Panc1 (cell line): ENCODE results near the gene PPP1R9B. TPM values are rescaled to one million over a fixed set of nuclear protein-coding genes. Genes with fewer than 3 reads are reported as not detected.

Experiments used
- ATAC-seq: fragments of 200-7000 bp; cut with Tn5 transposase; 2 replicates; pipeline ENCODE4 v1.9.1; 2020; ENCODE audit warnings: mild to moderate bottlenecking, moderate library complexity
- BruUV-seq: library from RNA; stranded (reverse); fragments of 400-500 nt; replicated peaks from 2 replicates; lab custom pipeline; 2021; lab: Mats Ljungman, UMichigan
- CTCF ChIA-PET: fragments of 300-600 bp; sonication (Branson Sonifier 250); formaldehyde crosslinking; loops from one replicate; lab custom pipeline; 2022; ENCODE audit warnings: antibody characterized with exemption; lab: Charles Lee
- POLR2A ChIA-PET: fragments of 300-600 bp; sonication (Branson Sonifier 250); formaldehyde crosslinking; loops from one replicate; lab custom pipeline; 2022; ENCODE audit warnings: antibody characterized with exemption; lab: Charles Lee
- DNase-seq: peaks from one replicate; pipeline ENCODE4 v3.0.0-alpha.2; 2010; ENCODE audit warnings: low read depth, low spot score
- H3K27ac ChIP-seq: 2 replicates; pipeline ENCODE4 v1.5.1; 2011; ENCODE audit warnings: mild to moderate bottlenecking, low read length, inconsistent platforms
- H3K27me3 ChIP-seq: fragments of 200-500 bp; sonication (Bioruptor generic); 2 replicates; pipeline ENCODE4 v1.6.0; 2014; ENCODE audit warnings: low read length, inconsistent platforms; ENCODE audit not compliant: control insufficient read depth, insufficient read depth
- H3K36me3 ChIP-seq: fragments of 200-500 bp; sonication (Bioruptor generic); 2 replicates; pipeline ENCODE4 v1.5.1; 2014; ENCODE audit warnings: inconsistent platforms, mild to moderate bottlenecking, low read length, moderate library complexity; ENCODE audit not compliant: control insufficient read depth, insufficient read depth
- H3K4me1 ChIP-seq: 2 replicates; pipeline ENCODE4 v1.5.1; 2011; ENCODE audit warnings: inconsistent platforms, mild to moderate bottlenecking, low read length, moderate library complexity; ENCODE audit not compliant: control insufficient read depth, insufficient read depth
- H3K4me3 ChIP-seq, 2 experiments: 2 replicates each; pipeline ENCODE4 v1.5.1; 2011 to 2012; ENCODE audit warnings: low read depth in 2 of 2, low read length in 2 of 2, mild to moderate bottlenecking in 2 of 2, inconsistent platforms in 1 of 2, moderate library complexity in 1 of 2
- H3K9me3 ChIP-seq: fragments of 200-500 bp; sonication (Bioruptor generic); 2 replicates; pipeline ENCODE4 v1.5.1; 2014; ENCODE audit warnings: low read depth, mild to moderate bottlenecking, inconsistent platforms, low read length, moderate library complexity; ENCODE audit not compliant: control insufficient read depth, insufficient read depth
- POLR2AphosphoS5 ChIP-seq: IDR thresholded peaks from 2 replicates; pipeline ENCODE4 v1.6.1; 2012; ENCODE audit warnings: mild to moderate bottlenecking, low read depth, low read length, moderate library complexity
- SIN3A ChIP-seq: IDR thresholded peaks from 2 replicates; pipeline ENCODE4 v1.6.1; 2012; ENCODE audit warnings: low read depth, mild to moderate bottlenecking, low read length, moderate library complexity, borderline replicate concordance; ENCODE audit not compliant: insufficient read depth
- TCF7L2 ChIP-seq: IDR thresholded peaks from 2 replicates; pipeline ENCODE4 v1.6.1; 2011; ENCODE audit warnings: mild to moderate bottlenecking, low read depth, low read length, inconsistent platforms
- in situ Hi-C: cut with HindIII; loops from 2 replicates; pipeline ENCODE4 v1.10.0; 2016; ENCODE audit warnings: low sequenced_read_pairs, low pct_unique_long_range_greater_than_20kb
- intact Hi-C: fragments of 100-400 bp; cut with micrococcal nuclease; formaldehyde crosslinking; loops from one replicate; pipeline ENCODE4 v1.10.0; 2022; ENCODE audit not compliant: unreplicated experiment
- total RNA-seq: library from RNA; stranded (reverse); gene quantifications from one replicate; pipeline ENCODE4 v1.2.1, GENCODE V29; 2021; ENCODE audit not compliant: unreplicated experiment
- TF ChIP-seq, protein P1 (sequence below): fragments of 450-650 bp; IDR thresholded peaks from 2 replicates; pipeline ENCODE4 v1.5.1; 2017; ENCODE audit warnings: mild to moderate bottlenecking
- TF ChIP-seq, protein P2 (sequence below), 2 experiments: IDR thresholded peaks; 2 replicates each; pipeline ENCODE4 v1.6.1; 2011 to 2012; ENCODE audit warnings: low read depth in 2 of 2, control low read depth in 1 of 2, low read length in 1 of 2, mild to moderate bottlenecking in 1 of 2, moderate library complexity in 1 of 2; ENCODE audit not compliant: insufficient read depth in 1 of 2

PPP1R9B gene
- total RNA-seq, 1 experiment from 2014 or later: 114 TPM

DNA sequence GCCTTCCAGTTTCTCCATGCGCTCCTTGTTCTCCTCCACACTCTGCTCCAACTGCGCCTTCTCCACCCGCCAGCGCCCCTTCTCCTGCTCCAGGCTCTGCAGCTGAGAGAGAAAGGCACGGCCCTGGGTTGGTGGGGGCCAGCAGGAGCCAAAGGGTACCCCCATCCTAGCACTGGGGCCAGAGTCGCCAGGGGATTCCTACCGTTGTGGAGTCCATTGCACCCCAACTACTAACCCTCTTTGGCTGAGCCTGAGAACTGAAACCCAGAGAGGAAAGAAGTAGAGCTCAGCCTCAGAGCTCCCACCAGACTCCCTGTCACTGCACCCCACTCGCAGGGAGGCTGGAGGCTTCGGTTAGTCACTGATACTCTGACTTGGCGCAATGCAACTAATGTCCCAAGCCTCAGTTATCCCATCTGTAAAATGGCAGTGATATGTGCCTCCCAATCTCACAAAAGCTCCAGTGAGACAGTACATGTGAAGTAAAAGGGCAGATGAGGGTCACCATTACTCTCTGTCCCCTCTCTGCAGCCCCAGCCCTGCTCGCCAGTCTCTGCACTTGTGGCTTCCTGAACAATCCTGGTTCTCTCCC lies 14.3 kb downstream of the PPP1R9B start:
- peaks cover 21% of the 10 kb centered on the region for H3K36me3 ChIP-seq
- no TSS peak for BruUV-seq
- CTCF ChIA-PET: no interaction called here

DNA sequence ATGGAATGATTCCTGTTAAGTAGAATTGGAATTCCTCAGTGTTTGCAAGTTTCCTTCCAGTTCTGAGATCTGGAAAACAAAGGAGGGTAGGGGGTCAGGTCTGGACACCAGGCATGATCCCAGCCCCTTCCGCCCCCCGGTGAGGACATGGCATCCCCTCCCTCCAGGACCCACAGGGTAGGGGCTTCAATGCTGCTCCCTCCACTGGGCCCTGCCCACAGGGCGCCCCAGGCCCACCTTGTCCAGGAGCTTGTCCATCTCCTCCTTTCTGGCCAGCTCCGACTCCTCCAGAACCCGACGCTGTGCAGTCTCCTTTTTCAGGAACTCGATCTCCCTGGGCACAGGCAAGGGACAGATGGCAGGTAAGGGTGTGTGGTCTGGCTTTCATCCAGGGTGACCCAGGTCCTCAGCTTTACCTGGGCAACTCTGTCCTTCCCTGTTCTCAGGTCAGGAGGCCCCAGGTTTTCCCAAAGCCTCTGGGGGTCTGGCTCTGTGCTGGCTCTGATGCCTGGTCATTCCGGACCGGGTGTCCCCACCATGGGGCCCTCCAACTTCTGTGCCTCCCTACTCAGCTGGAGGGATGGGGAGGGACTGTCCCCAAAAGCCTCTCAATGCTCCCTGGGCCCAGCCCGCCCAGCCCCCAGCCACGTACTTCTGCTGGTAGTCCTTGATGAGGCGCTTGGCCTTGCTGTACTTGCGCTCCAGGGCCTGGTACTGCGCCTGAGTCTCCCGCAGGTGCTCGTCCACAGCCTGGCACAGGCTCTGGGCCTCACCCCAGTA lies 15.0 kb downstream of the PPP1R9B start:
- in situ Hi-C loops (no loop called here), intact Hi-C loops (no loop called here)
- ChIA-PET POLR2A (no interaction called here), CTCF (interaction anchor here (0.6 kb wide), 1 partner anchor 43 kb away, joined by 5 read pairs; no protein-coding TSS in a partner anchor)
- Histone ChIP-seq H3K9me3 (no peaks in the 10 kb centered on the region), H3K36me3 (peaks cover 18% of the 10 kb centered on the region), H3K4me3 (no peak overlapping the region), H3K4me1 (peaks cover 23% of the 10 kb centered on the region), H3K27me3 (no peaks in the 10 kb centered on the region), H3K27ac (no peak overlapping the region)
- BruUV-seq: no TSS peak
- ATAC-seq (no peak), DNase-seq (no peak)
- TF ChIP-seq SIN3A (no peak), TCF7L2 (no peak)
- TF ChIP-seq, protein P1, sequence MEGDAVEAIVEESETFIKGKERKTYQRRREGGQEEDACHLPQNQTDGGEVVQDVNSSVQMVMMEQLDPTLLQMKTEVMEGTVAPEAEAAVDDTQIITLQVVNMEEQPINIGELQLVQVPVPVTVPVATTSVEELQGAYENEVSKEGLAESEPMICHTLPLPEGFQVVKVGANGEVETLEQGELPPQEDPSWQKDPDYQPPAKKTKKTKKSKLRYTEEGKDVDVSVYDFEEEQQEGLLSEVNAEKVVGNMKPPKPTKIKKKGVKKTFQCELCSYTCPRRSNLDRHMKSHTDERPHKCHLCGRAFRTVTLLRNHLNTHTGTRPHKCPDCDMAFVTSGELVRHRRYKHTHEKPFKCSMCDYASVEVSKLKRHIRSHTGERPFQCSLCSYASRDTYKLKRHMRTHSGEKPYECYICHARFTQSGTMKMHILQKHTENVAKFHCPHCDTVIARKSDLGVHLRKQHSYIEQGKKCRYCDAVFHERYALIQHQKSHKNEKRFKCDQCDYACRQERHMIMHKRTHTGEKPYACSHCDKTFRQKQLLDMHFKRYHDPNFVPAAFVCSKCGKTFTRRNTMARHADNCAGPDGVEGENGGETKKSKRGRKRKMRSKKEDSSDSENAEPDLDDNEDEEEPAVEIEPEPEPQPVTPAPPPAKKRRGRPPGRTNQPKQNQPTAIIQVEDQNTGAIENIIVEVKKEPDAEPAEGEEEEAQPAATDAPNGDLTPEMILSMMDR: no peak
- TF ChIP-seq, protein P2, sequence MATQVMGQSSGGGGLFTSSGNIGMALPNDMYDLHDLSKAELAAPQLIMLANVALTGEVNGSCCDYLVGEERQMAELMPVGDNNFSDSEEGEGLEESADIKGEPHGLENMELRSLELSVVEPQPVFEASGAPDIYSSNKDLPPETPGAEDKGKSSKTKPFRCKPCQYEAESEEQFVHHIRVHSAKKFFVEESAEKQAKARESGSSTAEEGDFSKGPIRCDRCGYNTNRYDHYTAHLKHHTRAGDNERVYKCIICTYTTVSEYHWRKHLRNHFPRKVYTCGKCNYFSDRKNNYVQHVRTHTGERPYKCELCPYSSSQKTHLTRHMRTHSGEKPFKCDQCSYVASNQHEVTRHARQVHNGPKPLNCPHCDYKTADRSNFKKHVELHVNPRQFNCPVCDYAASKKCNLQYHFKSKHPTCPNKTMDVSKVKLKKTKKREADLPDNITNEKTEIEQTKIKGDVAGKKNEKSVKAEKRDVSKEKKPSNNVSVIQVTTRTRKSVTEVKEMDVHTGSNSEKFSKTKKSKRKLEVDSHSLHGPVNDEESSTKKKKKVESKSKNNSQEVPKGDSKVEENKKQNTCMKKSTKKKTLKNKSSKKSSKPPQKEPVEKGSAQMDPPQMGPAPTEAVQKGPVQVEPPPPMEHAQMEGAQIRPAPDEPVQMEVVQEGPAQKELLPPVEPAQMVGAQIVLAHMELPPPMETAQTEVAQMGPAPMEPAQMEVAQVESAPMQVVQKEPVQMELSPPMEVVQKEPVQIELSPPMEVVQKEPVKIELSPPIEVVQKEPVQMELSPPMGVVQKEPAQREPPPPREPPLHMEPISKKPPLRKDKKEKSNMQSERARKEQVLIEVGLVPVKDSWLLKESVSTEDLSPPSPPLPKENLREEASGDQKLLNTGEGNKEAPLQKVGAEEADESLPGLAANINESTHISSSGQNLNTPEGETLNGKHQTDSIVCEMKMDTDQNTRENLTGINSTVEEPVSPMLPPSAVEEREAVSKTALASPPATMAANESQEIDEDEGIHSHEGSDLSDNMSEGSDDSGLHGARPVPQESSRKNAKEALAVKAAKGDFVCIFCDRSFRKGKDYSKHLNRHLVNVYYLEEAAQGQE (IDR thresholded peaks at IDR 0.05; ENCODE audit: insufficient read depth in 1 of 2, low read depth in 2 of 2, low read length in 1 of 2): no peak

More for the DNA sequence above, 14.3 kb downstream of the PPP1R9B start:
- POLR2A ChIA-PET: no interaction called here
- Histone ChIP-seq H3K4me3 (no peak overlapping the region), H3K27me3 (no peaks in the 10 kb centered on the region), H3K9me3 (no peaks in the 10 kb centered on the region), H3K27ac (no peak overlapping the region), H3K4me1 (peaks cover 19% of the 10 kb centered on the region)
- in situ Hi-C loops (no loop called here), intact Hi-C loops (no loop called here)
- ATAC-seq (no peak), DNase-seq (no peak)
- TF ChIP-seq TCF7L2: no peak
- no peak for TF ChIP-seq POLR2AphosphoS5
- TF ChIP-seq, protein P1: no peak
- TF ChIP-seq, protein P2 (IDR thresholded peaks at IDR 0.05; ENCODE audit: insufficient read depth in 1 of 2, low read depth in 2 of 2, low read length in 1 of 2): no peak
- TF ChIP-seq SIN3A: no peak
